Neutrophil (primary cell): Measurements from ENCODE around the gene VTI1A.
"Not testable (repeated sequence)": the region's sequence is repeated elsewhere in the genome, so short reads cannot be mapped to it uniquely, and the experiment has no call there.

Experiments used
- H3K27ac ChIP-seq: fragments of 200-600 bp; sonication (generic); 2 replicates; pipeline ENCODE4 v1.5.1; 2016; ENCODE audit warnings: mild to moderate bottlenecking, moderate library complexity
- H3K27me3 ChIP-seq: fragments of 200-600 bp; sonication (generic); 2 replicates; pipeline ENCODE4 v1.6.0; 2016; ENCODE audit warnings: mild to moderate bottlenecking
- H3K36me3 ChIP-seq: fragments of 200-600 bp; sonication (generic); 2 replicates; pipeline ENCODE4 v1.5.1; 2017
- H3K4me1 ChIP-seq, 2 experiments: fragments of 200-600 bp in 1 of 2; sonication (generic) in 1 of 2; 1 replicate in 1 of 2; 2 replicates in 1 of 2; pipeline versions ENCODE4 v1.5.1 to v1.6.1; 2013 to 2016; ENCODE audit warnings: low read depth in 1 of 2, low read length in 1 of 2, mild to moderate bottlenecking in 1 of 2, moderate library complexity in 1 of 2; ENCODE audit not compliant: control insufficient read depth in 1 of 2, insufficient read depth in 1 of 2
- H3K4me3 ChIP-seq, 2 experiments: fragments of 200-600 bp in 1 of 2; sonication (generic) in 1 of 2; 1 replicate in 1 of 2; 2 replicates in 1 of 2; pipeline ENCODE4 v1.5.1; 2013 to 2016; ENCODE audit warnings: low read depth in 1 of 2, low read length in 1 of 2, mild to moderate bottlenecking in 1 of 2, moderate library complexity in 1 of 2
- H3K9me3 ChIP-seq: fragments of 200-600 bp; sonication (generic); 2 replicates; pipeline ENCODE4 v1.5.1; 2016
- TF ChIP-seq, protein P1 (sequence below): fragments of 200-600 bp; sonication (generic); IDR thresholded peaks from 2 replicates; pipeline ENCODE4 v1.5.1; 2016; ENCODE audit warnings: antibody characterized with exemption

Gene VTI1A

GRCh38 chr10:112728997-112729396, 282.0 kb downstream of the VTI1A start:
- H3K9me3 ChIP-seq, result no peaks in the 10 kb centered on the region
- no peaks in the 10 kb centered on the region for H3K27me3 ChIP-seq
- no peak overlapping the region for H3K4me3 ChIP-seq
- TF ChIP-seq, protein P1, sequence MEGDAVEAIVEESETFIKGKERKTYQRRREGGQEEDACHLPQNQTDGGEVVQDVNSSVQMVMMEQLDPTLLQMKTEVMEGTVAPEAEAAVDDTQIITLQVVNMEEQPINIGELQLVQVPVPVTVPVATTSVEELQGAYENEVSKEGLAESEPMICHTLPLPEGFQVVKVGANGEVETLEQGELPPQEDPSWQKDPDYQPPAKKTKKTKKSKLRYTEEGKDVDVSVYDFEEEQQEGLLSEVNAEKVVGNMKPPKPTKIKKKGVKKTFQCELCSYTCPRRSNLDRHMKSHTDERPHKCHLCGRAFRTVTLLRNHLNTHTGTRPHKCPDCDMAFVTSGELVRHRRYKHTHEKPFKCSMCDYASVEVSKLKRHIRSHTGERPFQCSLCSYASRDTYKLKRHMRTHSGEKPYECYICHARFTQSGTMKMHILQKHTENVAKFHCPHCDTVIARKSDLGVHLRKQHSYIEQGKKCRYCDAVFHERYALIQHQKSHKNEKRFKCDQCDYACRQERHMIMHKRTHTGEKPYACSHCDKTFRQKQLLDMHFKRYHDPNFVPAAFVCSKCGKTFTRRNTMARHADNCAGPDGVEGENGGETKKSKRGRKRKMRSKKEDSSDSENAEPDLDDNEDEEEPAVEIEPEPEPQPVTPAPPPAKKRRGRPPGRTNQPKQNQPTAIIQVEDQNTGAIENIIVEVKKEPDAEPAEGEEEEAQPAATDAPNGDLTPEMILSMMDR, result no peak
- H3K27ac ChIP-seq, result no peak overlapping the region
- H3K4me1 ChIP-seq, result no peaks in the 10 kb centered on the region
- no peaks in the 10 kb centered on the region for H3K36me3 ChIP-seq

DNA sequence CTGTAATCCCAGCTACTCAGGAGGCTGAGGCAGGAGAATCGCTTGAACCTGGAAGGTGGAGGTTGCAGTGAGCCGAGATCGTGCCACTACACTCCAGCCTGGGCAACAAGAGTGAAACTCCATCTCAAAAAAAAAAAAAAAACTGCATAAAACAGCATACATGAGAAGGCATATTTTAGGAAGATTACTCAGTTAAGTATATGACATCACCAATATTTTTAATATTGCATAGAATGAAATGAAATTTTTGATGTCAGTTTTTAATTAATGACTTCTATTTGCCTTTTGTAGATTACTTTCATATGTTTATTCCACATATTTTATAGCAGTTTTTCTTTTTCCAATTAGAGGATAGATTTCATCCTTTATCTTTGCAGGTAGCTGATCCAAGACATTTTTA, 284.4 kb downstream of the VTI1A start:
- not testable (repeated sequence) for H3K9me3 ChIP-seq, H3K36me3 ChIP-seq, H3K27ac ChIP-seq, H3K4me3 ChIP-seq, H3K4me1 ChIP-seq, H3K27me3 ChIP-seq

- Histone ChIP-seq H3K27ac (no peak overlapping the region), H3K36me3 (no peaks in the 10 kb centered on the region), H3K9me3 (no peaks in the 10 kb centered on the region), H3K4me1 (no peaks in the 10 kb centered on the region), H3K27me3 (no peaks in the 10 kb centered on the region), H3K4me3 (no peak overlapping the region)
- TF ChIP-seq, protein P1, result no peak
Observed at GRCh38 chr10:112732277-112732921, 285.4 kb downstream of the VTI1A start.

DNA sequence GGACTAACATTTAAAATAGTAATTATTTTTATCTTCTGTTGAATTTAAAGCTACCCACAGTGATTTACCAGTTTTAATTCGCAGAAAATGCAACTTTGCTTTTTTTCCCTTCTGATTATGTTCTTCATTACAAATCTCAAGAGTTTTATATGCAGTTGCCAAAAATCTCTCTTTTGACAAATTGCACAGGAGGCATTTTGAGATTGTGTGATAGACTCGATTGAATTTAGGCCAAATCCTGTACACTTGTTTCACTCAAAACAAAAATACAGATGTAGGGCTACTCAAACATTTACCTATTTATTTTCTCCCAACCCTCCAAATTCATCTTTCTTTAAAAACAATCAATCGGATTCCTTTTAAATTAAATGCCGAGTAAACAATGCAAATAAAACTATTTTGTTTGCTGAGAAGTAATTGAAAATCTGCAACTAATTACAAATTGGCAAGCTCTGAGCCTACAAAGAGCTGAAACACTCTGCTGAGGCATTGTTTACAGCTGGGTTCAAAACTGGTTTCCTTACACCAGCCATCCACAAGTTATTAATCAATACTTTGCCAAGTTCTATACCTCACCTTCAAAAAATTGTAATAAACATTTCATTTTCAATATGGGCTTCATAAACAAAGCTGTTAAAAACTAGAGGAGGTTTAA, 288.2 kb downstream of the VTI1A start:
- H3K4me1 ChIP-seq, result no peaks in the 10 kb centered on the region
- H3K9me3 ChIP-seq, result no peaks in the 10 kb centered on the region
- H3K27me3 ChIP-seq, result no peaks in the 10 kb centered on the region
- H3K4me3 ChIP-seq, result no peak overlapping the region
- no peak overlapping the region for H3K27ac ChIP-seq
- H3K36me3 ChIP-seq, result no peaks in the 10 kb centered on the region
- TF ChIP-seq, protein P1, result no peak

DNA sequence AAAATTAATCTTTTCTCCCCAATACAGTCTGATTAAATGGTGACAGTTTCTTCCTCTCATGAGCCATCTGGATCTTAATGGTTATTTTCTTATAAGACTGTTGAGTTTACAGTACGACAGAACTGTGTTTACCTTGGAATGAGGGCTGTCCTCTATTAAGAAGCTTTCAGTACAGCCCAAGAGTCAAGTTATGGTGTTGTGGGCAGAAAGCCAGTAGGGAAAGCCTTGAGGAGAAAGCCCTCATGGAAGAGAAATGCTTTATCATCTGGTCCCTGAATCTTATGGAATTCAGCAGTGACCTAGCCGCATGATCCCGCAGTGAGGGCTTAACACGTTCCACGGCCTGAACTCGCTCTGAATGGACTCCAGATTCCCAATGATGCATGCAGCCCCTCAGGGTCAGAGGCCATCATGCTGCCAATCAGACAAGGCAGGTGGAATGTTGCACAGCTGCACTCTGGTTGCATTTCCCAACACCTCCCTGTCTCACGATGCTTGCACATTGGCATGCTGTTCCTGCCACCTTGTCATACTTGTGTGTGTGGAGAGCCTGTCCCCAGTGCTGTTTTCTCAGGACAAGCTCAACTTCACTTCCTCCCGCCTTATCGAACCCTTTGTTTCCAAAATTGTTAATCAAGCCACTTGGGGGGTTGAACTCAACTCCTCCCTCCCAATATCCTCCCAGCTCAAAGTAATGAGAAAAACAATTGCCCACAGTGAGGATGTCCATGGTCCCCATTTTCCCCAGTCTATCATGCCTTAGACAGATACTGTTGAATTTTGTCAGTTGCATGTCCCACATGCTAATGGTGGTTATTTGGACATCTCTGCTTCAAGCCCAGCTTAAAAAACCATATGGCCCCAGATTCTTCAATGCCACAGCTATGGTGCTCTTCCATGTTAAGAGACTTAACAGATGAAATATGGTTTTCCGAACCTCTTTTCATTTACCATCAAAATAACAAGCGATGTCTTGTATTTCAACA, 291.9 kb downstream of the VTI1A start:
- no peak overlapping the region for H3K27ac ChIP-seq
- TF ChIP-seq, protein P1, result no peak
- no peaks in the 10 kb centered on the region for H3K9me3 ChIP-seq
- H3K4me1 ChIP-seq, result no peaks in the 10 kb centered on the region
- H3K4me3 ChIP-seq, result no peak overlapping the region
- no peaks in the 10 kb centered on the region for H3K27me3 ChIP-seq
- no peaks in the 10 kb centered on the region for H3K36me3 ChIP-seq
